Activated CD4-positive, alpha-beta memory T cell treated with anti-CD3 and anti-CD28 coated beads, Interleukin-2, amount 10 ng/mL, durations not matched to agents 7 days and 5 days (primary cell): ENCODE measurements around the gene MYO1D. TPM values are rescaled to one million over a fixed set of nuclear protein-coding genes. Genes with fewer than 3 reads are reported as not detected.
"Not testable (repeated sequence)": the region's sequence is repeated elsewhere in the genome, so short reads cannot be mapped to it uniquely, and the experiment has no call there.

ENCODE experiments used
- CTCF ChIA-PET: fragments of 350-600 bp; sonication (Branson Sonifier 250); formaldehyde crosslinking; loops from one replicate; lab custom pipeline; 2021; ENCODE audit warnings: antibody characterized with exemption, inconsistent platforms; lab: Charles Lee
- POLR2A ChIA-PET: fragments of 350-600 bp; sonication (Branson Sonifier 250); formaldehyde crosslinking; loops from one replicate; lab custom pipeline; 2021; ENCODE audit warnings: antibody characterized with exemption; lab: Charles Lee
- DNase-seq: peaks from one replicate; pipeline ENCODE4 v3.0.0-alpha.2; 2020
- H3K27ac Mint-ChIP-seq: one replicate; pipeline ENCODE4 v1.8.0; 2021; ENCODE audit warnings: mild to moderate bottlenecking, mixed read lengths
- H3K27me3 Mint-ChIP-seq: one replicate; pipeline ENCODE4 v1.8.0; 2021; ENCODE audit warnings: mixed read lengths
- H3K36me3 Mint-ChIP-seq: one replicate; pipeline ENCODE4 v1.8.0; 2021; ENCODE audit warnings: low read depth, mixed read lengths
- H3K4me1 Mint-ChIP-seq: one replicate; pipeline ENCODE4 v1.8.0; 2021; ENCODE audit warnings: mixed read lengths
- H3K4me3 Mint-ChIP-seq: one replicate; pipeline ENCODE4 v1.8.0; 2021; ENCODE audit warnings: mild to moderate bottlenecking, mixed read lengths
- H3K9me3 Mint-ChIP-seq: one replicate; pipeline ENCODE4 v1.8.0; 2021; ENCODE audit warnings: mixed read lengths
- total RNA-seq, 2 experiments: library from RNA; stranded (reverse); gene quantifications; one replicate each; pipeline ENCODE4 v1.2.3, GENCODE V29; 2021

The MYO1D gene
- total RNA-seq, 2 experiments from 2014 or later: 8.3 to 11.1 TPM

- Mint-ChIP-seq H3K4me1 (peaks cover 26% of the 10 kb centered on the region), H3K27ac (peak overlapping the region; percentile 37), H3K9me3 (no peaks in the 10 kb centered on the region), H3K4me3 (no peak overlapping the region), H3K36me3 (peaks cover 68% of the 10 kb centered on the region), H3K27me3 (no peaks in the 10 kb centered on the region)
- ChIA-PET CTCF (interaction anchor here (0.7 to 7.4 kb wide), 28 partner anchors 10 to 290 kb away, joined by 3 to 102 read pairs (median 6); partner anchors contain the start of genes CDK5R1 and PSMD11), POLR2A (interaction anchor here (1.2 to 1.9 kb wide), 4 partner anchors 17 to 128 kb away, joined by 3 to 9 read pairs (median 4); partner anchors contain the start of genes PSMD11 and ZNF207)
- DNase-seq: no peak
These were observed 415.4 kb downstream of the MYO1D start for GRCh38 chr17:32461498-32461852.

GRCh38 chr17:32460054-32460453 is 416.9 kb downstream of the MYO1D start:
- H3K36me3 Mint-ChIP-seq: peaks cover 66% of the 10 kb centered on the region
- no peak overlapping the region for H3K4me3 Mint-ChIP-seq
- H3K9me3 Mint-ChIP-seq: no peaks in the 10 kb centered on the region
- no peaks in the 10 kb centered on the region for H3K27me3 Mint-ChIP-seq
- peaks cover 27% of the 10 kb centered on the region for H3K4me1 Mint-ChIP-seq
- no peak for DNase-seq
- CTCF ChIA-PET: interaction anchor here (0.7 to 7.4 kb wide), 3 partner anchors 9 to 69 kb away, joined by 3 to 102 read pairs (median 3); partner anchors contain the start of gene PSMD11
- POLR2A ChIA-PET: no interaction called here
- H3K27ac Mint-ChIP-seq: no peak overlapping the region

DNA sequence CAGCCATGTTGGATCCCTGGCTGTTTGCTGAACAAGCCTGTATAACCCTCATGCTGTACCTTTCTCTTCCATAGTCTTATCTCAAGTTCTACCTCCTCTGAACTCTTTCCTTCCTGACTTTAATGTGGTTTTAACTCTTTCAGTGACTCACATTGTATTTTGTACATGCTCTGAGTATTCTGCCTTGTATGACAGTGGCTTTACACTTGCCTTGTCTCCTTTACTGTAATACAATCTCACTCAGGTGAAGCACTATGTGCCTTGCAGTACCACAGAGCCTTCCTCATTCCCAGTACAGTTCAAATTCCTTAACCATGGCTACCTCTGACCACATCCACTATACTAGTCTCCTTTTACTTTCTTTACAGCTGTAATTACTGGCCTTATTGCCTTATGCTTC is 418.6 kb downstream of the MYO1D start:
- ChIA-PET POLR2A (interaction anchor here (2.4 kb wide), 1 partner anchor 13 kb away, joined by 8 read pairs; the partner anchor contains the start of gene PSMD11), CTCF (interaction anchor here (7.4 kb wide), 1 partner anchor 11 kb away, joined by 102 read pairs; the partner anchor contains the start of gene PSMD11)
- Mint-ChIP-seq H3K27me3 (no peaks in the 10 kb centered on the region), H3K27ac (peak overlapping the region; percentile 0), H3K36me3 (peaks cover 68% of the 10 kb centered on the region), H3K9me3 (no peaks in the 10 kb centered on the region), H3K4me1 (peaks cover 31% of the 10 kb centered on the region), H3K4me3 (no peak overlapping the region)
- DNase-seq: no peak

DNA sequence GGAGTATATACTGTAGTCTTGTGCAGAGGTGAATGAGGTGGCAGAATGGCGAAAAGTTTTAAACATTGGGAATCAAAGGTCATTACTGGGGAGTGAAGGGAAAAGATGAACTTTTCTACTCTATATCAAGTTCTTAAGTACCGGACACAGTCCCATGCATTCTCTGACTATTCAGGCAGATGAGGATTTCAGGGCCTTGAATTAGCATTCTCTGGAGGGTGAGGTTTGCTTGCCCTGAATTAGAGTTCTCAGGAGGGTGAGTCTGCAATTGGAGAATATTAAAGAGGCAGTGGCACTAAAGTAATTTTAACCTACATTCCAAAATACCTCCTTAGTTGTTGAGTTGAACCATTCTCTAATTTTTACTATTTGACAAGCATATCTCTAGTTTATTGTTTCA is 423.6 kb downstream of the MYO1D start:
- Mint-ChIP-seq H3K9me3 (no peaks in the 10 kb centered on the region), H3K4me1 (peaks cover 31% of the 10 kb centered on the region), H3K4me3 (no peak overlapping the region), H3K27ac (no peak overlapping the region), H3K27me3 (no peaks in the 10 kb centered on the region), H3K36me3 (peaks cover 84% of the 10 kb centered on the region)
- ChIA-PET POLR2A (interaction anchor here (2.0 kb wide), 1 partner anchor 9 kb away, joined by 9 read pairs; the partner anchor contains the start of gene PSMD11), CTCF (interaction anchor here (1.4 kb wide), 1 partner anchor 9 kb away, joined by 4 read pairs; the partner anchor contains the start of gene PSMD11)
- DNase-seq: no peak

- Mint-ChIP-seq H3K27ac (no peak overlapping the region), H3K9me3 (no peaks in the 10 kb centered on the region), H3K27me3 (no peaks in the 10 kb centered on the region), H3K36me3 (peaks cover 80% of the 10 kb centered on the region), H3K4me1 (peaks cover 24% of the 10 kb centered on the region), H3K4me3 (no peak overlapping the region)
- POLR2A ChIA-PET: no interaction called here
- DNase-seq: no peak
- CTCF ChIA-PET: interaction anchor here (1.4 to 9.2 kb wide), 2 partner anchors 8 to 10 kb away, joined by 4 to 102 read pairs; partner anchors contain the start of gene PSMD11
These were observed 424.6 kb downstream of the MYO1D start for GRCh38 chr17:32452281-32452680.

- CTCF ChIA-PET: interaction anchor here (9.2 kb wide), 1 partner anchor 10 kb away, joined by 102 read pairs; no protein-coding TSS in a partner anchor
- peaks cover 80% of the 10 kb centered on the region for H3K36me3 Mint-ChIP-seq
- no peaks in the 10 kb centered on the region for H3K9me3 Mint-ChIP-seq
- no peak overlapping the region for H3K4me3 Mint-ChIP-seq
- no peak for DNase-seq
- H3K27ac Mint-ChIP-seq: no peak overlapping the region
- no peaks in the 10 kb centered on the region for H3K27me3 Mint-ChIP-seq
- peaks cover 26% of the 10 kb centered on the region for H3K4me1 Mint-ChIP-seq
- POLR2A ChIA-PET: no interaction called here
These were observed 425.0 kb downstream of the MYO1D start for GRCh38 chr17:32451879-32452278.

GRCh38 chr17:32450379-32450778 is 426.5 kb downstream of the MYO1D start:
- H3K27ac Mint-ChIP-seq, H3K4me3 Mint-ChIP-seq, POLR2A ChIA-PET, H3K9me3 Mint-ChIP-seq, H3K27me3 Mint-ChIP-seq, DNase-seq: not testable (repeated sequence)
- H3K36me3 Mint-ChIP-seq: peaks cover 86% of the 10 kb centered on the region
- H3K4me1 Mint-ChIP-seq: peaks cover 38% of the 10 kb centered on the region
- CTCF ChIA-PET: interaction anchor here (0.6 to 9.2 kb wide), 2 partner anchors 11 to 736 kb away, joined by 4 to 102 read pairs; no protein-coding TSS in a partner anchor

DNA sequence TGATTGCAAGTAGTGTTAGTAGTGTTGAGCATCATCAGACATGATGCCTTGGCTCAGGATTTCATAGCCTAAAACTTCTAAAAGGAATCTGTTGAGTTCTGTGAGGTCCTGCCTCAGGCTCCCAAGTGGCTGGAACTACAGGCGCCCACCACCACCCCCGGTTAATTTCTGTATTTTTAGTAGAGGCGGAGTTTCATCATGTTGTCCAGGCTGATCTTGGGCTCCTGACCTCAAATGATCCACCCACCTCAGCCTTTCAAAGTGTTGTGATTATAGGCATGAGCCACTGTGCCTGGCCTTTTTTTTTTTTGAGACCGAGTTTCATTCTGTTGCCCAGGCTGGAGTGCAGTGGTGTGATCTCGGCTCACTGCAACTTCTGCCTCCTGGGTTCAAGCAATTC is 427.0 kb downstream of the MYO1D start:
- no peak overlapping the region for H3K4me3 Mint-ChIP-seq
- H3K9me3 Mint-ChIP-seq: no peaks in the 10 kb centered on the region
- DNase-seq: no peak
- no peak overlapping the region for H3K27ac Mint-ChIP-seq
- CTCF ChIA-PET: interaction anchor here (9.2 kb wide), 1 partner anchor 12 kb away, joined by 102 read pairs; no protein-coding TSS in a partner anchor
- no peaks in the 10 kb centered on the region for H3K27me3 Mint-ChIP-seq
- H3K4me1 Mint-ChIP-seq: peaks cover 41% of the 10 kb centered on the region
- peaks cover 83% of the 10 kb centered on the region for H3K36me3 Mint-ChIP-seq
- POLR2A ChIA-PET: no interaction called here

- ChIA-PET CTCF (interaction anchor here (9.2 kb wide), 1 partner anchor 15 kb away, joined by 102 read pairs; no protein-coding TSS in a partner anchor), POLR2A (interaction anchor here (3.1 kb wide), 1 partner anchor 57 kb away, joined by 9 read pairs; no protein-coding TSS in a partner anchor)
- no peak for DNase-seq
- H3K9me3 Mint-ChIP-seq: no peaks in the 10 kb centered on the region
- no peak overlapping the region for H3K27ac Mint-ChIP-seq
- peaks cover 8% of the 10 kb centered on the region for H3K27me3 Mint-ChIP-seq
- peaks cover 52% of the 10 kb centered on the region for H3K4me1 Mint-ChIP-seq
- H3K36me3 Mint-ChIP-seq: peaks cover 54% of the 10 kb centered on the region
- H3K4me3 Mint-ChIP-seq: no peak overlapping the region
These were observed 430.0 kb downstream of the MYO1D start for GRCh38 chr17:32446949-32447348.

DNA sequence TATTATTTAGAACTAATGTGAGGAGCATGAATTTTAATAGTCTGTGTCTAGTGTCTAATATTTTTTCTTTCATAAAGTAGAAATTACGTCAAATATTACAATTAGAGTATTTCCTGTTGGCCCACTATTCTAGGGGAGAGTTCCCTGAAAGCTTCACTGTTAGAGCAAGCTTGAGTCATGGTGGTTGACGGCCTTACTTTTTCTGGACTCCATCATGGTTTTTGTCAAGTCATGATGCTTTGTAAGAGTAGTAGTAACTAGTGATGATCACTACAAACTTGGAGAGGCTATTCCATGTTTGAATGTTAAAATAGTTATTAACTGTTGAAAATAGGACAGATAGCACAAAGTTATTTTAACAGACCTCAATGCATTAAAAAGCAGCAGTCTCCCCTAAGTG is 431.0 kb downstream of the MYO1D start:
- Mint-ChIP-seq H3K27me3 (peaks cover 8% of the 10 kb centered on the region), H3K4me3 (peak overlapping the region; percentile 83), H3K9me3 (no peaks in the 10 kb centered on the region), H3K27ac (peak overlapping the region; percentile 76), H3K36me3 (peaks cover 45% of the 10 kb centered on the region), H3K4me1 (peaks cover 58% of the 10 kb centered on the region)
- ChIA-PET CTCF (interaction anchor here (9.2 kb wide), 1 partner anchor 16 kb away, joined by 102 read pairs; no protein-coding TSS in a partner anchor), POLR2A (interaction anchor here (0.7 to 3.1 kb wide), 7 partner anchors 12 to 438 kb away, joined by 3 to 16 read pairs (median 9); partner anchors contain the start of genes C17orf75, CDK5R1, LRRC37B and ZNF207)
- no peak for DNase-seq

DNA sequence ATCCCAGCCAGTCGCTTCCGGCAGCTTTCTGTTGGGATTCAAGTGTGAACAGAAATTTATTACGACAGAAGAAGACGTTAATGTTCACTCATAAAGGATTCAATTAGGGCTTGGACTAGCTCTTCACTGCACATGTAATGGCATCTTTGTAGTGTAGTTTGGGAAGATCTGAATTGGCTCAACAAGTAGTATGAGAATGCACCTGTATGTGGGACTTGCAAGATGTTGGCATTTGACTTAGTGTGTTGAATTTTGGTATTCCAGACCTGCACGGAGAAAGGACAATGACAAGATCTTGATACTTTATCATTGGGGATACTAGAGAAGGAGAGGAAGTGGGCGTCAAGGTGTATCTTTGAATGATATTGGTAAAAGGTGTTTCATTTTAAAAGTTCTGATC is 431.4 kb downstream of the MYO1D start:
- DNase-seq: no peak
- Mint-ChIP-seq H3K36me3 (peaks cover 42% of the 10 kb centered on the region), H3K4me1 (peaks cover 60% of the 10 kb centered on the region), H3K9me3 (no peaks in the 10 kb centered on the region), H3K4me3 (peak overlapping the region; percentile 83), H3K27me3 (peaks cover 8% of the 10 kb centered on the region), H3K27ac (peak overlapping the region; percentile 76)
- ChIA-PET CTCF (interaction anchor here (1.4 to 9.2 kb wide), 3 partner anchors 16 to 214 kb away, joined by 6 to 102 read pairs (median 6); no protein-coding TSS in a partner anchor), POLR2A (interaction anchor here (0.7 to 3.1 kb wide), 11 partner anchors 12 to 106 kb away, joined by 3 to 16 read pairs (median 8); partner anchors contain the start of genes C17orf75, CDK5R1 and ZNF207)

- peak overlapping the region; percentile 76 for H3K27ac Mint-ChIP-seq
- peak; percentile 42 for DNase-seq
- peak overlapping the region; percentile 83 for H3K4me3 Mint-ChIP-seq
- H3K9me3 Mint-ChIP-seq: no peaks in the 10 kb centered on the region
- ChIA-PET CTCF (interaction anchor here (1.4 to 9.2 kb wide), 6 partner anchors 17 to 214 kb away, joined by 3 to 102 read pairs (median 6); no protein-coding TSS in a partner anchor), POLR2A (interaction anchor here (0.7 to 3.1 kb wide), 16 partner anchors 9 to 303 kb away, joined by 3 to 16 read pairs (median 4); partner anchors contain the start of genes C17orf75, CDK5R1 and ZNF207)
- H3K4me1 Mint-ChIP-seq: peaks cover 59% of the 10 kb centered on the region
- H3K36me3 Mint-ChIP-seq: peaks cover 39% of the 10 kb centered on the region
- peaks cover 8% of the 10 kb centered on the region for H3K27me3 Mint-ChIP-seq
These were observed 431.9 kb downstream of the MYO1D start for GRCh38 chr17:32445074-32445415.
